UCSD-AML1 (cell line): ENCODE results near the gene MAP9.
A peak's percentile ranks its signal among the peaks of the same experiment; 100 is the strongest.
"Not testable (repeated sequence)": the region's sequence is repeated elsewhere in the genome, so short reads cannot be mapped to it uniquely, and the experiment has no call there.

Experiments used
- DNase-seq: peaks from one replicate; lab custom pipeline; 2025; ENCODE audit not compliant: unreplicated experiment; lab: John Stamatoyannopoulos, UW

The MAP9 gene

GRCh38 chr4:155353923-155354540 lies 22.7 kb downstream of the MAP9 start:
- DNase-seq, result peak; percentile 47

GRCh38 chr4:155342142-155342541 lies 34.6 kb downstream of the MAP9 start:
- DNase-seq, result no peak

GRCh38 chr4:155339999-155340398 lies 36.8 kb downstream of the MAP9 start:
- DNase-seq, result no peak

GRCh38 chr4:155339588-155339987 lies 37.2 kb downstream of the MAP9 start:
- no peak for DNase-seq

GRCh38 chr4:155338196-155338595 lies 38.6 kb downstream of the MAP9 start:
- DNase-seq, result no peak

GRCh38 chr4:155336242-155336641 lies 40.5 kb downstream of the MAP9 start:
- no peak for DNase-seq

GRCh38 chr4:155331478-155331877 lies 45.3 kb downstream of the MAP9 start:
- DNase-seq, result no peak

GRCh38 chr4:155322782-155323181 lies 54.0 kb downstream of the MAP9 start:
- no peak for DNase-seq

- no peak for DNase-seq
Measured at GRCh38 chr4:155321006-155321405, 55.8 kb downstream of the MAP9 start.

GRCh38 chr4:155319516-155319915 lies 57.2 kb downstream of the MAP9 start:
- DNase-seq, result no peak

- not testable (repeated sequence) for DNase-seq
Measured at GRCh38 chr4:155312027-155312426, 64.7 kb downstream of the MAP9 start.

GRCh38 chr4:155307731-155308277 lies 69.0 kb downstream of the MAP9 start:
- DNase-seq, result no peak

GRCh38 chr4:155305619-155306018 lies 71.1 kb downstream of the MAP9 start:
- no peak for DNase-seq

GRCh38 chr4:155304375-155304774 lies 72.4 kb downstream of the MAP9 start:
- DNase-seq, result no peak

- no peak for DNase-seq
Measured at GRCh38 chr4:155299103-155299502, 77.7 kb downstream of the MAP9 start.
